ENCODE data around the gene GLB1L2. TPM values are rescaled to one million over a fixed set of nuclear protein-coding genes. Genes with fewer than 3 reads are reported as not detected.

Gene GLB1L2
- total and polyA plus RNA-seq, 2 of the 4 experiments (the other 2 are of a cell fraction): under 0.01 to 0.26 TPM

GRCh38 chr11:134373591-134374052, 41.8 kb downstream of the GLB1L2 start:
- Histone ChIP-seq H2BK120ac (ENCODE audit: low read depth, low read length) (no peak overlapping the region), H4K8ac (ENCODE audit: low read depth in 2 of 2, low read length in 2 of 2) (no peak overlapping the region), H3K27ac (ENCODE audit: insufficient read depth, low read length) (no peak overlapping the region), H2BK5ac (ENCODE audit: low read depth, low read length, poor library complexity, severe bottlenecking) (no peak overlapping the region), H4K20me1 (ENCODE audit: insufficient read depth, low read length) (no peaks in the 10 kb centered on the region), H3K9me1 (ENCODE audit: insufficient read depth, low read length) (no peaks in the 10 kb centered on the region), H2AFZ (replicated peaks; ENCODE audit: low read length, poor library complexity) (no peak overlapping the region), H3K4me2 (ENCODE audit: low read depth, low read length) (no peak overlapping the region), H3K79me1 (ENCODE audit: low read depth in 1 of 2, low read length in 2 of 2) (no peaks in the 10 kb centered on the region), H2BK20ac (ENCODE audit: low read depth, low read length) (no peak overlapping the region), H3K9ac (ENCODE audit: low read depth, low read length) (no peak overlapping the region), H3K36me3 (ENCODE audit: control insufficient read depth, insufficient read depth, low read length) (no peaks in the 10 kb centered on the region), H3K23ac (ENCODE audit: low read depth, low read length) (no peak overlapping the region), H4K5ac (ENCODE audit: low read depth, low read length) (no peak overlapping the region), H2AK5ac (ENCODE audit: low read depth, low read length) (no peak overlapping the region), H3K14ac (replicated peaks; ENCODE audit: low read depth, low read length) (no peak overlapping the region), H3K27me3 (ENCODE audit: control insufficient read depth, insufficient read depth, low read length) (no peaks in the 10 kb centered on the region), H3K18ac (ENCODE audit: low read depth, low read length) (no peak overlapping the region), H3K4me1 (ENCODE audit: control insufficient read depth, insufficient read depth, low read length) (no peaks in the 10 kb centered on the region), H3K56ac (ENCODE audit: extremely low read depth, insufficient read depth, low read length) (no peak overlapping the region), H4K91ac (ENCODE audit: insufficient read depth, low read depth, low read length) (no peak overlapping the region), H3K4me3 (ENCODE audit: insufficient read depth, low read depth, low read length) (no peak overlapping the region), H3K9me3 (ENCODE audit: control insufficient read depth, insufficient read depth, low read length) (peaks cover 47% of the 10 kb centered on the region), H2BK15ac (ENCODE audit: low read depth, low read length) (no peak overlapping the region), H2AK9ac (replicated peaks; ENCODE audit: low read depth, low read length, poor library complexity) (no peak overlapping the region), H3K4ac (ENCODE audit: low read depth, low read length) (no peak overlapping the region)
- no peak for TF ChIP-seq SMC3 (IDR thresholded peaks at IDR 0.05; ENCODE audit: low read depth, low read length)
- TF ChIP-seq MXI1 (IDR thresholded peaks at IDR 0.05; ENCODE audit: borderline replicate concordance, low read depth, low read length): no peak
- no peak for TF ChIP-seq CHD1 (IDR thresholded peaks at IDR 0.05; ENCODE audit: low read depth, low read length)
- no peak for TF ChIP-seq FOS (IDR thresholded peaks at IDR 0.05; ENCODE audit: low read depth, low read length)
- ATAC-seq (ENCODE audit: low read depth) (no peak), DNase-seq (no peak)
- WGBS, 2 experiments (ENCODE audit: extremely low coverage in 2 of 2, insufficient read length in 1 of 2): 20% methylated on average over 1 of the region's 14 CpGs; no CpG with 5 or more reads in 1 of the 2 experiments
- dilution Hi-C loops (cut with HindIII; ENCODE audit: low sequenced_read_pairs, unreplicated experiment): no loop called here
- ChIA-PET CTCF (no interaction called here), POLR2A (ENCODE audit: unreplicated experiment) (no interaction called here)
- no TSS peak for BruUV-seq (replicated peaks)
- intact Hi-C loops (cut with micrococcal nuclease): no loop called here
- in situ Hi-C loops (cut with MboI; ENCODE audit: low sequenced_read_pairs): no loop called here
